ENCODE measurements around the gene SIGLEC6.

GRCh38 chr19:51552608-51552995, 21.1 kb upstream of the SIGLEC6 start:
- no peak for TF ChIP-seq POLR2AphosphoS5 (IDR thresholded peaks at IDR 0.05; ENCODE audit: borderline replicate concordance, low read depth, low read length)
- no peak for TF ChIP-seq EZH2 (IDR thresholded peaks at IDR 0.05)
- TF ChIP-seq FOXP2 (optimal IDR thresholded peaks at IDR 0.05; ENCODE audit: control extremely low read depth, extremely low read length, insufficient read depth): no peak

All from SK-N-MC (cell line).